GM19238 (cell line): Measurements from ENCODE around the gene SIRT2.

Experiments used
- DNase-seq: peaks from one replicate; pipeline ENCODE4 v3.0.0; 2011; ENCODE audit warnings: low spot score; ENCODE audit not compliant: insufficient read length

SIRT2 gene

DNA sequence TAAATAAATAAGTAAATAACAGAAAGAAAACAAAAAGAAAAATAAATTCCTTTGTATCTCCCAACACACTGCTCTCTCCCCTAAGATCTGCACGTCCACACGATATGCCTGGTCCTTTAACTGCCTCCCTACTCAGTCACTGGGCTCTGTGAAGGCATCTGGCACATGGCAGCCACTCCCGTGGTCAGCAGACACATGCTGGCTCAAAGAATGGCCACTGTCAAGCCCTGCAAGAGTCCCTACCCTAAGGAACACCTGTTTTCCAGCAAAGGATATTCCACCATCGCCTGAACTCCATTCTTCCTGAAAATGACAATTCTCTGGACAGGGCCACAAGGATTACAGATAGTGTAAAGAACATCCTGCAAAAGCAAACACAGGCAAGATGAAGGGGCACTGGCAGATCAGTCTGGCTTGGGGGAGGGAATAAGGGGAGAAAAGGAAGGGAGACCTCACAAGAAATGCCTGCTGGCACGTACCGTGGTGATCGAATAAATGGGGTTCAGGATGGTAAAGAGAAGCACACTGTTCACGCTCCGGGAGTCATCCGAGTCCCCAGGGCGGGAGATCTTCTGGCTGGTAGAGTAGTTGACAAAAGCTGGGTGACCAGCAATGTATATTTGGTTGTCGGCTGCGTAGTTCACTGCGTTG lies 53.9 kb downstream of the SIRT2 start:
- DNase-seq: no peak

DNA sequence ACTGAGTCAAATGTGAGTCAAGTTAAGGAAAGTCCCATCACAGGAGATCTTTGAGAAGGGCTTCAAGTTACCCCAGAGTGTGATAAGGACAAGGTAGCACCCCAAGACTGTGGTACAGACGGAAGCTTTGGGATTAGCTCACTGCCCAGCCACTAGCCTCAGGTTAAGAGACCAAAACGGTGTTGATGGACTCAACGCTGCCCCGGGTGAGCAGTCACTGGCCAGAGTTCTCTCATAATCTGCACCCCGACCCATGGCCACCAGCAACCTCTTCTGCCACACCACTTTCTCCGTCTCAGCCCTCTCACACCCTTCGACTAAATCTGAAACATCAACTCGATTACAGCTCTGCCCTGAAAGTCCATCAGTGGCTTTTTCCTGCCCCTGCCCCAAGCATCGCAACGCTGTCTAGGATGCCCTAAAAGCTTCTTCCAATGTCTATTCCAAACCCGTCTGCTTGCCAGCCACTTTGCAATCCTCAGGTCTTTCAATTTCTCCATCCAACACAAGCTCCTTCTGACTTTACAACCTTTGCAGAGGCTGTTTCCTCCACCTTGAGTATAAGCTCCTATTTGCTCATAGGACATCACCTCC lies 55.2 kb downstream of the SIRT2 start:
- no peak for DNase-seq

DNA sequence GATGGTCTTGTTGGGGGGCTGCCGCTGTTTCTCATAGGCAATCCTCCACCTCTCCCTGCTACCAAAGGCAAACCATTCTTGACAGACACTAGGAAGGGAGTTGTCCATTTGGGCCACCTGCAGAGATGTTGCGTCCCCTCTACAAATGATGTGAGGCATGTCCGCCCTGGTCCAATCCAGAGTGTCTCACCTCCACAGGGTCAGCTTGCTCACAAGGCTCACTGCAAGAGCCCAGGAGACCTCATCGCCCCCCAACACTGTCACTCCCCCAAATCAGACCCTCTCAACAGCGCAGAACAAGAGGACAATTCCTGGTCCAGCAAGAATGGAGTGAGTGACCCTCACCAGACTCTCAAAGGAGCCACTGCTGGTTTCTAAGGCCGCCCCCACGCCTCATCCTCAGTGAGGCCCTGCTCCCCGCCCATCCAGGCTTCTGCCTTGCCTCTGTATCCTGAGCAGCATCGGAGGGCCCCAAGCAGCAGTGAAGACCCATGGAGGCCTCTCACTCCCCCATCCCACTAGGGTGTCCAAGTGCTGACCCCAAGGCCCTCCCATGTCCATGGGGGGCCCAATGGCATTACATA lies 56.2 kb downstream of the SIRT2 start:
- no peak for DNase-seq

DNA sequence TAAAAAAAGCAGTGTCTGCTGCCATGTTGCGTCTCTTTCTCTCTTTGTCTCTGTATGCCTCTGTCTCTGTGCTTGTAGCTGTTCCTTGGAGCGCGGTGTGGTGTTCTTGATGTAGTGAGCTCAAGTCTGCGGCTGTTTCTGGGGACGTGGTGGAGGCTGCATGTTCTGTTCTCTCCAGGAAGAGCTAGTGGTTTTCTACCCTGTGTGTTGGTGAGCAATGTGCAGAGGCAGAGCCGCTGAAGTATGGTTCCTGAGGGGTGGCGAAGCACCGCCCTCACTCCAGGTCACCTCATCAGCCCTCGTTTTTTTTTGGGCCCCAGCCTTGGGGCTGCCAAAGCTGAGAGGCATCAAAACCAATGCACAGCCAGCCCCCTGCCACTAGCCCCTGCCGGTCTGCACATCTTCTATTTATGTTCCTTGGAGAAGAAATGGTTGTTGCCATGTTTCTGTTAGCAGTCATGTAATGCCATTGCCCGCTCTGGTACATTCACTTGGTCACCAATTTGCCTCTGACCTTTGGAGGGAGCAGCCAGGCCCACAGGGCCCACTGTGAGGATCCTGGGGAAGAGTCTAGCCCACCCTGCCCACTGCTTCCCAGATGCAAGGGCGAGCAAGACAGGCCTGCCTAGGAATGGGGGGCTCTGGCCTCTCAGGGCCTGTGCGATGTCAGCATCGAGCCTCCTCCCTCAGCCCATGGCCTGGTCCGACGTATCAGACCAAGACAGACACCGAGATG lies 56.8 kb downstream of the SIRT2 start:
- no peak for DNase-seq

DNA sequence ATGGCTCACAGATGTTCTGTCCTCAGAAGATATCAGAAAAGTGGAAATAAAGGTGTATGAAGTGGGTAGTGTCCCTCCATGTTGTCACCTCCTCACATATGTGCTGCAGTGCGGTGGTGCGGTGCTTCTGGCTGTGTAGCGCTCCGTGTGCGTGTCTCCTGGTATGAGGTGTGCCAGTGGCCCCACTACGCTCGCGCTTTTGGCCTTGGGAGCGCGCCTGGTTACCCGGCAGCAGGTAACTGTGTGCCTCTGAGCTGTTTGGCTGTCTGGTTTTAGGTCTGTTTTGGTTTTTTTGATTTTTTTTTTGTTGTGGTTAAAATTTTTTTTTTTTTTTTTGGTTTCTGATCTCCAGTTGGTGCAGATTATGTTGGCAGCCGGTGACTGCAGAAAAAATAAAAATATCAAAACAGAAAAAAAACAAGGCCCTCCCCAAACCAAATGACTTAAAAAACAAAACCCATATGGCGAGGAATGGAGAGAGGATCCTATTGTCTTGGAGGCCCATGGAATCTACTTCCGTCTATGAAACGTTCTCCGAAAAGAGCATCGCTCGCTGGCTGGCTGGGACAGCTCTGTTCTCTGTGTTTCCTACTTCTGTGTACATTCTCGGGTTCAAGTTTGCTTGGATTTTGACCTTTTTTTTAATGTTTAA lies 57.5 kb downstream of the SIRT2 start:
- DNase-seq: no peak

DNA sequence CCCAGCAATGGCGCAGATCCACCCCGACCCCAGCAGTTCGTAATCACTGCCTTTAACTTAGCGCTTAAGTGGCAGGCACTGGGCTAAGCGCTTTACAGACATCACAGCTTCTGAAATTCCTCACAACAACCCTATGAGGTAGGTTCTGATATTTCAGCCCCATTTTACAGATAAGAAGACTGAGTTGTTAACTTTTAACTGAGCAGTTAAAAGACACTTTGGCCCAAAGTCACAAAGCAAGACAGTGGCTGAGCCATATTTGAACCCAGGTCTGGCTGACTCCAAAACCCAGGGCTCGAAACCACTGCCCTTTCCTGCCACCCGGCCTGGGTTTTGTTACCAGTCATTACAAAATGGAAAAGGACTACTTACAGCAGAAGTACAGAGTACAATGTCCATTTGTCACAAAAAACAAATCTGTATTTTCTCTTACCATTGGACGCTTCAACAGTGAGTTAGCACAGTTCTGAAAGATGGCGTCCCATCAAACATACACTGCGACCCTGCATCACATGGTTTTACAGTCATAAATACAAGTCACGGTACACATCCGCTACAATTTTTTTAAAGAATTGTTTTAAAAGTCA lies 58.1 kb downstream of the SIRT2 start:
- no peak for DNase-seq

DNA sequence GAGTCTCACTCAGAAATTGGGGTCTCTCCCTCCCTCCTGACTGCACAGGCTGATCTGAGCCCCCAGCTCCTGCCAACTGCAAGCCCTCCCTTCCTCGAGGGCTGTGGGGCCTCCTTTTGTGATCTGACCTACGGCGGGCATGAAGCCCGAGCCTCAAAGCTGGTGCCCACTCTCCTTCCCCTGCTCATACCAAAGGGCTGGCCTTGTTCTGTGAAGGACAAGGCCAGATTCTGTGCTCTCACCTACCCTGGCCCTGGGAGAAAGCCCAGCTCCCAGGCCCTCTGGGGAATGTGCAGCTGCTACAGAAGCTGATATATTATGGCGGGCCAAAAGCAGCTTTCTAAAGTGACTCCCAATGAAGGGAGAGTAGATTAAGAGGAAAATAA lies 58.8 kb downstream of the SIRT2 start:
- no peak for DNase-seq

DNA sequence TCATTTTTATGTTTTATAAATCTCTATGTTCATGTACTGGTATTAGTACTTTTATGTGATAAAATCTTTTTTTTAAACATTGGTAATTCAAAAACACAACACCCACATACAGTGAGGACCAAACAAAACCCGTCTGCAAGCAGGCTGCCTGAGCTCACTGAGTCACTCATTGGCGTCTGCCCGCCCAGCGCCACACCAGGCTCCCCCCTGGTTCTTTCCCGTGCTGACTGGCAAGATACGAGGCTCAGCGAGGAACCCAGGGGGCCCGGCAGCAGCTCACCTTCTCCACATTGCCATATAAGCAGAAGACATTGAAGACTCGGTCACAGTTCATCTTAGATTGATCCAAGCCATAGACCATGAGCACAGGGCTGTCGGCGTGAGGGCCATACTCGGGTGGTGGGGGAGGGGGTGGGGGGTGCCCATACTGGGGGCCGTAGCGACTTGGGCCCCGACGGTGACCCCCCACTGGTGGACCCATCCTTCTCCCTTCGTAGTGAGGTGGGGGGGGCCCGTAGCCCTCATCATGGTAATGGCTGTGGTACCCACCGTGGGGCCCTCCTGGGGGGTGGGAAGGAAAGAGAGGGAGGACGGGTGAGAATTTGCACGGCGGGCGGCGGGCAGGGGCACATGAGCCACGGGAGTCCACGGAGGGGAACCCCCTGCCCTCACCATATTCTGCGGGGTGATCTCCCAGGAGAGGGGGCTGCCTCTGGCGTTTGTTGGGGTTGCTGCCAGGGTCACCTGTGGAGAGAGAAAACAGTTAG lies 59.4 kb downstream of the SIRT2 start:
- DNase-seq: no peak

DNA sequence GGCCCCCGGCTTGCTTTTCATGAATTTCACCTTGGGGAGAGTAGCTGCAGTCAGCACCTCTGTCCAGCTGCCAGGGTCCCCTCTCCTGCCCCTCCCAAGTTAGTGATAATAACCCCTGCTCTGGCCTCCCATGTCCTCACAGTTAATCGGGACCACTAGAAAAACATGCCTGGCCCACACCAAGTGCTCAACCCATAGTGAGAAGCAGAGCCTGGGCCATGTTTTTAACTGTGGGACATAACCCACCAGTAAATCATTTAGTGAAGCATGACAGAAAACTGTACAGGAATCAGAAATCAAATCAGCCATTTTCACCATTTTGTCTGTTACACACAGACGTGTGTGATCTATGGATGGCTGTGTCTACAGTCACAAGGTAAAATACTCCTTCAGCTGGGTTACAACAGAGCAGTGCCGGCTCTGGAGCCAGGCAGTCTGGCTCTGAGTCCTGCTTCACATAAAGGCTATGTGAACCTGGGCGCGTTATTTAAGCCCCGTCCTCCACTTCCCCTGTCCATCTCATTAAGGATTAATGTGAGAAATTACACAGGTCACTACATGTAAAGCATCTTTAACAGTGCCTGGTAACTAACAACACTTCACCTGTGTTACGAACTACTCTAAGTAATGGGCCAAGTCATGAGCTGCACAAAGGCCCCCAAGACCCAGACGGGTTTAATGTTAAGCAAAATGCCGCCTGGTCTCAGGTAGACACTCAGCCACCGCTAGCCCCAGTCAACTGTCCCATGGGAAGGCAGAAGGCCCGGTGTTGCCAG lies 60.2 kb downstream of the SIRT2 start:
- DNase-seq: no peak

DNA sequence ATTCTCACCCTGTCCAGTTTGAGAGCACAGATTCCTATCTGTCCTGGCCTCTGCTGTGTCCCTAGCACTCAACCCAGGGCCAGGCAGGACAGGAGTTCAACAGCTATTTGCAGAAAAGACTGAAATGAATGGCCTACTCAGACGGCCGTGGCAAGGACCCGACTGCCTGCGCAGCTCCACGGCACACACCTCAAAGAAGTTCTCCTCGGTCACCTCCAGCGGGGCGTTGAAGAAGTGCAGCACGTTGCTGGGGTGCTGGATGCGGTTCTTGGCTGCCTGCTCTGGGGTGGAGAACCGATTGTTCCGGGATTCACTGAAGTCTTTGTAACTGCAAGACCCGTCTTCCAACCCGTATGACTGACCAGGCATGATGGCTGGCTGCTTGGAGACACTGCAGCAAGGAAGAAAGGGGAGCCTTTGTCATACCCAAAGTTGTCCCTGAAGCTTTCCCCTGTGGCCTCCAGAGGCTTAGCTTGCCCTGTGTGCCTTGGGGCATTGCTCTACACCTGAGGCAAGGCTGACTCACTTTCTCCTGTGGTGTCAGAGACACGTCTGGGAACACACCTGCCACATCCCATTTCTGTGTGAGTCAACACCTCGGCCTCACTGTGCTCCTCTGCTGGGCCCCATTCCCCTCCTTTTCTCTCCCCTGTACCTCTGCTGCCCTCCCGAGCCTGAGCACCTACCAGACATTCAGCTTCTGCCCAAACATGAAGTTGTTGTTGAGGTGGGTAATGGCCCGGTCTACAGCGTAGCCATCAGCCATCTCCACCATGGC lies 61.0 kb downstream of the SIRT2 start:
- no peak for DNase-seq

DNA sequence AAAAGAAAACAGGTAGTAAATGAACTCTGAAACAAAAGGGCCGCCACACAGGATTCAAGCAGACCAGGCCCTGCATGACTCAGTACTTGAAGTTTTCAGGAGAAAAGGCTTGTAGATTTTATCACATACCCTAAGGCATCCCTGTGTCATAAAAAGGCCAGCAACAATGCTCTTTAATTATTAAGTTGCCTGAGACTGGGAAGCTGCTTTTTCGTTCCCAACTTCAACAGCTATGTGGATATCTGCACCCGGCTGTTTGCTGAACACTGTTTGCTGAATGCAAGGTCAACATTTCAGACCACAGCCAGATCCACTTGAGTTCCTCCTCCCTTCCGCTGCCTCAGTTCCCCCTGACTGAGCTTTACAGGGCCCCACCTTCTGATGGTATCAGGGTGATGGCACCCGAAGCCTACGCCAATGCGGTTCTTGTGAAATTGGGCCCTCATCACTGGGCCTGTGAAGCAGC lies 61.7 kb downstream of the SIRT2 start:
- DNase-seq: no peak

DNA sequence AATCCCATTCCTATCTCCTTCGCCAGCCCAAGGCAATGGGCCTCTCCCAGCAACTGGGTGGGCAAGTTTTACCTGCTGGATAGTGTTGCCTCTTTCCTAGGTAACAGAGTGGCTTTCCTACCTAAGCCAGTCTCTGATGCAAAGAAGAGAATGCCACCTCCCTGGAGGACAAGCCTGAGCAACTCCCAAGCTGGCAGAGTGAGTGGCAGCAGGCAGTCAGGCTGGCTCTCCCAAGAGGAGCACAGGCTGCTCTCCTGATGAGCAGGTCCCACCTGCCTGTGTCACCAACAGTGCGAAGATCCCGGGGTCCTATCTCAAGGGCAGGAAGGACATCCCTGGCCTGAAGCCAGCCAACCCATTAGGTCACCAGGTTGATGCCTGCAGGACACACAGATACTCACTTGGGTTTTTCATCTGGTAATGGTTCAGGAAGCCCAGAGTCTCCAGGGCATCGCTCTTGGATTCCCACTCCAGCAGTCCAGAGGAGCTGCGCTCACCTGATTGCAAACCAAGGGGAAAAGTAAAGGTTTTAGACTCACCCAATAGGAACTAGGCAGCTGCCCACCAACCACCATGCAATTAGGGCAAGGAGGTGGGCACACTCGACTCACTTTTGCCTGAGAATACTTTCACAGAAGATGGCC lies 62.3 kb downstream of the SIRT2 start:
- no peak for DNase-seq

DNA sequence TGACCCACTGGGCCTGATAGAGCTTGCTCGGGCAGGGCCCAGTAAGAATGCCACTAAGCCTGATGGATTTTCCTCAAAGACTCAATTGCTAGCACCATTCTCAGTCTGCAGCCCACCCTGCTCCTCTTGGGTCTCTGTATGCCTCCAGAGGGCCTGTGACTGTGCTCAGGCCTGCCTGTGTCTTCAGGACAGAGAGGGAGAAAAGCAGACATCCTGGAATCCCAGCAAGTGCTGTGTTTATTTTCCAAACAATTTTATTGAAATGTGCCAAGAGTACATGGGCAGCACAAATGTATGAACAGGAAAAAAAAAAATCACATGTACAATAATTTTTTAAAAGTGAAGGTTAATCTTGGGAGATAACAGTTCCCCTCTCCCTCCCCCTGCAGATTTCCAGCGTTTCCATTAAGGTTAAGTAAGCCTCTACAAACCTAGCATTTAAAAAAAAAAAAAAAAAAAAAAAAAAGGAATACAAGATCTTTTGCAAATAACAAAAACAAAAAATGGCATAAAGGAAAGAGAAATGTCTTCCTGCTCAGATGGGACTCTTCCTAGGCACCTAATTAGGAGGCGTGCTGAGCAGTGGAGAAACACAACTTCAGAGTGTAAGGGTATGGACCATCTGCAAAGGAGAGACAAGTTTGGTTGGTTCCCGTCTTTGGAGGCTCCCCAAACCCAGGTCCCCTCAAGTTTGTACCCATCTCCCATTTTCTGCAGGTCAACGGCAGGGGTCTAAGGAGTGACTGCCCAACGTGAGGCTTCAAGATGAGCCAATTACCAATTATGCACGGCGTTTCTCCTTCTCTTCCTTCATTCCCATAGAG lies 63.0 kb downstream of the SIRT2 start:
- DNase-seq: no peak

DNA sequence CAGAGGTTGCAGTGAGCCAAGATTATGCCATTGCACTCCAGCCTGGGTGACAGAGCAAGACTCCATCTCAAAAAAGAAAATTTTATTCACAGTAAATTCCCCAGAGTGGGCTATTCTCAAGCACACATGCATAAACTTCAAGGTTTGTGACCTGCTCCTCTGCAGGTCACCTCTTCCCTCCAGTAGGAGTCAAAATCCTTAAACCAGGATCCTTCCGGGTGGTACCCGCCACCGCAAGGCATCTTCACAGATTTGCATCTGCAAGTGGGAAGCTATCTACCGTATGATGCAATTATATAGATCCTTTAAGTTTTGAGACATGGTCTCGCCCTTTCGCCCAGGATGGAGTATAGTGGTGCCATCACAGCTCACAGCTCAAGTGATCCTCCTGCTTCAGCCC lies 64.8 kb downstream of the SIRT2 start:
- no peak for DNase-seq

DNA sequence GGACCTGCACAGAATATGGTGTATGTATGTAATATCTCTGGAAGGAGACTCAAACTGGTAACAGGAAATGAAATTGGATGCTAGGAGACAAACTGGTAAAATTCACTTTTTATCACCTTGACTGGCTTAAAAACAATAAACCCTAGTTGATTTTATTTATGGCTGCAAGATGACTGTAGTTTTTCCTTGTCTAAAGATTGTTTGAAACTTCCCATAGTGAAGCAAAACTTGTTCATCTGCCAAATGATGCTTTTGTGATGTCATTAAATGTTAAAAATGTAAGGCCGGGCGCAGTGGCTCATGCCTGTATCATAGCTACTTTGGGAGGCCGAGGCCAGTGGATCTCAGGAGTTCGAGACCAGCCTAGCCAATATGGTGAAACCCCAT lies 65.3 kb downstream of the SIRT2 start:
- DNase-seq: no peak

DNA sequence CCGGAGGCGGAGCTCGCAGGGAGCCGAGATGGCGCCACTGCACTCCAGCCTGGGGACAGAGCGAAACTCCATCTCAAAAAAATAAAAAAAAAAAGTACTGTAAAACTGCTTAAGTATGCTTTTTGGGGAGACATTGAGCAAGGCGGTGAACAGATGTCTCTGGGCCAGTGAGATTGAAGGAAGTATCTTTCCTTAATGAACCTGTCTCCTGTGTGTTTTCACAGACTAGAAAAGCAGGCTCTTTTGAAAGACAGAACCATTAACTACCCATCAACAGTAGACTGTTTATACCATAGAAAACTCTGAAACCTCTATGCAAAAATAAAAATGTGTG lies 66.4 kb downstream of the SIRT2 start:
- DNase-seq: no peak

DNA sequence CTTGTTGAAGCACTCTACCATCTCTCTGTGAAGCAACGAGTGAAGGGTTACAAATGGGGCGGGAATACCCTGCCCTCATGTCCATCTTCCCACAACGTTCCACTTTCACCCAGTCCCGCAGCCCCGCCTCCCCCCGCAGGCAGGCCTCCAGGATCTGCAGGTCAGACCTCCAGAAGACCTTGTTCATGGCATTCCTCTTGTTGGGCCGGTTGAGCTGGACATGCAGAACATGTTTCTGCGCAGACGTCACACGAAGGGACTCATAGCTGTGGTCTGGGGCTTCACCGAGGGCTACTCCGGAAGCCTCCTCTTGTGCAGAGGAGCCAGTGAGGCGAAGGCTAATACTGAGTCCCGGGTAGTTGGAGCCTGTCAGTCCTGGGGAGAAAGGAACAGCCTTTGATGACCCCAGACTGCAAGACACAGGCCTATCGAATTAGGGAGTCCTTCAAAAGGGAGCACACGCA lies 68.2 kb downstream of the SIRT2 start:
- DNase-seq: peak; percentile 74
